Measurements from ENCODE around the gene CCNB2. TPM values are rescaled to one million over a fixed set of nuclear protein-coding genes. Genes with fewer than 3 reads are reported as not detected.

CCNB2 gene
- total and polyA plus RNA-seq, 9 of the 15 experiments (the other 6 are each of a cell fraction or from before 2014, with no cell fraction given): 84.8 to 266 (median 124) TPM

DNA sequence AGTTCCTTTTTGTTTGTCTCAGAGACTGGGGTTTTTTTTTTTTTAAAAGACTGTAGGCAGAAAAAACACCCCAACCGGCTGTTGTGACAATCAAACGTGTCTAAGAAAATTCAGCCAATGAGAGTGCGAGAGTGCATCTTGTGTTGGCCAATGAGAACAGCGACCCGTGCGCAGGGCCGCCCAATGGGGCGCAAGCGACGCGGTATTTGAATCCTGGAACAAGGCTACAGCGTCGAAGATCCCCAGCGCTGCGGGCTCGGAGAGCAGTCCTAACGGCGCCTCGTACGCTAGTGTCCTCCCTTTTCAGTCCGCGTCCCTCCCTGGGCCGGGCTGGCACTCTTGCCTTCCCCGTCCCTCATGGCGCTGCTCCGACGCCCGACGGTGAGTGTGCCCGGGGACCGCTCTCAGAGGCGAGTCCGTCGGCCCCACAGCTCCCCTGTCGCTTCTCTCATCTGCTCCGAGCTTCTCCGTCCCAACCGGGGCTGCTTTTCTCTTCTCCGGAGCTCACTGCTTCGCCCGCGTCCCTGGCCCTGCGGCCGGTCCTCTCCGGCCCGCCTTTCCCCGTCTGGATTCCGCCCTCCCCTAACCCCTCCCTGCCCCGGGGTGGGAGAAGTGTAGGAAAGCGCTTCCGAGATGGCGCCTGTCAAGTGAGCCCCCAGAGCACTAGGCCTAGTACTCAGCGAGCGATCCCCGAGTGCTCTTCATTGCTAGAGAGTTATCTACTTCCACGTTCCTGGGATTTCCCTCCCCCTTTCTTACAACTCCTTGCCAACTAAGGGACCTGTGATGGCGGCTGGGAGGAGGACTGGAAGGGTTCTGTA lies at the start of gene CCNB2 (continued):
- TF ChIP-seq ERF (CRISPR knock-in tag; IDR thresholded peaks at IDR 0.05): 0 out of 2 replicates have a peak, but pooled peaks have one; percentile 66
- TF ChIP-seq, protein P1, sequence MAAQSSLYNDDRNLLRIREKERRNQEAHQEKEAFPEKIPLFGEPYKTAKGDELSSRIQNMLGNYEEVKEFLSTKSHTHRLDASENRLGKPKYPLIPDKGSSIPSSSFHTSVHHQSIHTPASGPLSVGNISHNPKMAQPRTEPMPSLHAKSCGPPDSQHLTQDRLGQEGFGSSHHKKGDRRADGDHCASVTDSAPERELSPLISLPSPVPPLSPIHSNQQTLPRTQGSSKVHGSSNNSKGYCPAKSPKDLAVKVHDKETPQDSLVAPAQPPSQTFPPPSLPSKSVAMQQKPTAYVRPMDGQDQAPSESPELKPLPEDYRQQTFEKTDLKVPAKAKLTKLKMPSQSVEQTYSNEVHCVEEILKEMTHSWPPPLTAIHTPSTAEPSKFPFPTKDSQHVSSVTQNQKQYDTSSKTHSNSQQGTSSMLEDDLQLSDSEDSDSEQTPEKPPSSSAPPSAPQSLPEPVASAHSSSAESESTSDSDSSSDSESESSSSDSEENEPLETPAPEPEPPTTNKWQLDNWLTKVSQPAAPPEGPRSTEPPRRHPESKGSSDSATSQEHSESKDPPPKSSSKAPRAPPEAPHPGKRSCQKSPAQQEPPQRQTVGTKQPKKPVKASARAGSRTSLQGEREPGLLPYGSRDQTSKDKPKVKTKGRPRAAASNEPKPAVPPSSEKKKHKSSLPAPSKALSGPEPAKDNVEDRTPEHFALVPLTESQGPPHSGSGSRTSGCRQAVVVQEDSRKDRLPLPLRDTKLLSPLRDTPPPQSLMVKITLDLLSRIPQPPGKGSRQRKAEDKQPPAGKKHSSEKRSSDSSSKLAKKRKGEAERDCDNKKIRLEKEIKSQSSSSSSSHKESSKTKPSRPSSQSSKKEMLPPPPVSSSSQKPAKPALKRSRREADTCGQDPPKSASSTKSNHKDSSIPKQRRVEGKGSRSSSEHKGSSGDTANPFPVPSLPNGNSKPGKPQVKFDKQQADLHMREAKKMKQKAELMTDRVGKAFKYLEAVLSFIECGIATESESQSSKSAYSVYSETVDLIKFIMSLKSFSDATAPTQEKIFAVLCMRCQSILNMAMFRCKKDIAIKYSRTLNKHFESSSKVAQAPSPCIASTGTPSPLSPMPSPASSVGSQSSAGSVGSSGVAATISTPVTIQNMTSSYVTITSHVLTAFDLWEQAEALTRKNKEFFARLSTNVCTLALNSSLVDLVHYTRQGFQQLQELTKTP (IDR thresholded peaks at IDR 0.05; ENCODE audit: low read depth in 1 of 2, partially characterized antibody in 2 of 2): no peak
- TF ChIP-seq SRSF1 (IDR thresholded peaks at IDR 0.05; ENCODE audit: low read depth, low read length): no peak
- 0 out of 2 replicates have a peak, but pooled peaks have one; percentile 64 for TF ChIP-seq MED1 (CRISPR knock-in tag; IDR thresholded peaks at IDR 0.05; ENCODE audit: borderline replicate concordance)
- no peak for TF ChIP-seq NCOA4 (IDR thresholded peaks at IDR 0.05; ENCODE audit: partially characterized antibody)
- no peak for TF ChIP-seq PTRF (tag; IDR thresholded peaks at IDR 0.05)
- TF ChIP-seq KLF6 (CRISPR knock-in tag; IDR thresholded peaks at IDR 0.05; ENCODE audit: borderline replicate concordance): no peak
- TF ChIP-seq TGIF2 (CRISPR knock-in tag; IDR thresholded peaks at IDR 0.05): no peak
- no peak for TF ChIP-seq YBX1 (IDR thresholded peaks at IDR 0.05)
- peak; percentile 75 for TF ChIP-seq CHD1 (IDR thresholded peaks at IDR 0.05; ENCODE audit: low read length)
- no peak for TF ChIP-seq ZNF146 (CRISPR knock-in tag; IDR thresholded peaks at IDR 0.05; ENCODE audit: unreplicated experiment)
- no peak for TF ChIP-seq SOX6 (IDR thresholded peaks at IDR 0.05)
- TF ChIP-seq FIP1L1 (IDR thresholded peaks at IDR 0.05; ENCODE audit: low read depth, low read length, poor library complexity, severe bottlenecking): peak; percentile 66
- no peak for TF ChIP-seq ZNF121 (CRISPR knock-in tag; conservative IDR thresholded peaks at IDR 0.05)
- TF ChIP-seq DACH1 (IDR thresholded peaks at IDR 0.05; ENCODE audit: partially characterized antibody): no peak
- TF ChIP-seq THRAP3 (IDR thresholded peaks at IDR 0.05; ENCODE audit: borderline replicate concordance): no peak
- TF ChIP-seq, protein P2, sequence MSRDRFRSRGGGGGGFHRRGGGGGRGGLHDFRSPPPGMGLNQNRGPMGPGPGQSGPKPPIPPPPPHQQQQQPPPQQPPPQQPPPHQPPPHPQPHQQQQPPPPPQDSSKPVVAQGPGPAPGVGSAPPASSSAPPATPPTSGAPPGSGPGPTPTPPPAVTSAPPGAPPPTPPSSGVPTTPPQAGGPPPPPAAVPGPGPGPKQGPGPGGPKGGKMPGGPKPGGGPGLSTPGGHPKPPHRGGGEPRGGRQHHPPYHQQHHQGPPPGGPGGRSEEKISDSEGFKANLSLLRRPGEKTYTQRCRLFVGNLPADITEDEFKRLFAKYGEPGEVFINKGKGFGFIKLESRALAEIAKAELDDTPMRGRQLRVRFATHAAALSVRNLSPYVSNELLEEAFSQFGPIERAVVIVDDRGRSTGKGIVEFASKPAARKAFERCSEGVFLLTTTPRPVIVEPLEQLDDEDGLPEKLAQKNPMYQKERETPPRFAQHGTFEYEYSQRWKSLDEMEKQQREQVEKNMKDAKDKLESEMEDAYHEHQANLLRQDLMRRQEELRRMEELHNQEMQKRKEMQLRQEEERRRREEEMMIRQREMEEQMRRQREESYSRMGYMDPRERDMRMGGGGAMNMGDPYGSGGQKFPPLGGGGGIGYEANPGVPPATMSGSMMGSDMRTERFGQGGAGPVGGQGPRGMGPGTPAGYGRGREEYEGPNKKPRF (IDR thresholded peaks at IDR 0.05; ENCODE audit: low read depth, low read length): no peak
- TF ChIP-seq ZNF589 (CRISPR knock-in tag; IDR thresholded peaks at IDR 0.05; ENCODE audit: low read depth): no peak
- peak; percentile 35; the same call in 1 of the 2 replicates for TF ChIP-seq ZBTB17 (CRISPR knock-in tag; IDR thresholded peaks at IDR 0.05)
